HG03565 (cell line): Measurements from ENCODE around the gene ADAT2.
A peak's percentile ranks its signal among the peaks of the same experiment; 100 is the strongest.
"Not testable (repeated sequence)": the region's sequence is repeated elsewhere in the genome, so short reads cannot be mapped to it uniquely, and the experiment has no call there.

Source experiments
- ATAC-seq: cut with Tn5 transposase; IDR thresholded peaks from one replicate; pipeline ENCODE4 v1.9.1; 2021; ENCODE audit warnings: mild to moderate bottlenecking, moderate library complexity; ENCODE audit not compliant: unreplicated experiment

The ADAT2 gene

DNA sequence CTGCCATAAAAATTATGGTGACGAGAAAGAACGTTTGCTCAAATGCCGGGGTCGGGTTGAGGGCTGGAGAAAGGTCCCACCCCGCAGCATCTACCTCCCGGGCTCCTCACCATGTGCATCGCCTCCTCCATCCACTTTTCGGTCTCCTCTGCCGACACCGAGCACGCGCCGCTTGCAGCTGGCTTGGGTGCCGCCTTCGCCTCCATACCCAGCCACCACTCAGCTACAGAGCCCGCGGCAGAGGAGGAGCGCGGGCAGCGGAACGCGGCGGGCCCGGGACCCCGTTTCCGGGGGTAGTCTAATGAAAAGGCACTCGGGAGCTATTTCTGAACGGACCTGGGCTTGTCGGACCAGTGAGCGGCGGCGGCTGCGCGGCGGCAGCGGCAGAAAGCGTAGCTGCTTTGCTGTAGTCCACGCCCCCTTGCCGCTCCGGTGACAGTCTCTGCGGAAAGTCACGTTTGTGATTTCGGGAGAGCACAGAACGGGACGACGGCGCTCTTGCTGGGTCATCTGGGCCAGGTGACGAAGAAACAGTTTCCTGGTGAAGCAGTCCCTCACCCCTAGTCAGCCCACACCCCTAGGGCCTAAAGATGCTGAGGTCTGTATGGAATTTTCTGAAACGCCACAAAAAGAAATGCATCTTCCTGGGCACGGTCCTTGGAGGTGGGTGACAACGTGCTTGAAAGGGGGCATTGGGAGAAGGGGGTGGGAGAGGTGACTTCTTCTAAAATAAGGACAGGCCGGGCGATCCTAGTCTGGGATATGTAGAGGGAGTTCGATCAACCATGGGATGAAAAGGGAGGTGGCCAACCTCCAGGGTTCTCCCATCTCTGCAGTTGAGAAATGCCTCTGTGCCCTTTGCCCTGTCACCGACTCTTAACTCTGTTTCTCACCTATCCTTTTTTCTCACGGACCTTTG lies at the start of gene ADAT2, which contains the start of gene PEX3:
Gene ADAT2, minus strand, starts transcription at position 243 of the 919 bp plus-strand sequence. Its CDS starts 37 bp downstream, at position 206.
Gene PEX3, plus strand, starts transcription at position 353 of the 919 bp plus-strand sequence. Its CDS starts 238 bp downstream, at position 591.
- peak; percentile 89 for ATAC-seq

DNA sequence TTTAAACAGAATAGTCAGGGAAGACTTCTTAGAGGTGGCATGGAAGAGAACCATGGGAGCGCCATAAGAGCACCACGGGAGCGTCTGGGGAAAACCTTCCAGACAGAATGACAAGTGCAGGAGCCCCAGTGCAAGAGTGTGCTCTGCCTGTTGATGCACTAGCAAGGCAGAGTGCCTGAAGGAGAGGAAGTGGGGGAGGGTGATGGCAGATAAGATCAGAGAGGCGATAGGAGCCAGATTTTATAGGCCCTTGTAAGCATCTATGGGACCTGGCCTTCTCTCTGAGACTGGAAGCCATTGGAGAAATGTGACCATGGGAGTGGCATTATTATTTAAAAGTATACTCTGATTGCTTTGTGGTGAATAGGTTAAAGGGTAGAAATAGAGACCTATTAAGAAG lies 47.9 kb upstream of the ADAT2 start:
- ATAC-seq, result no peak

DNA sequence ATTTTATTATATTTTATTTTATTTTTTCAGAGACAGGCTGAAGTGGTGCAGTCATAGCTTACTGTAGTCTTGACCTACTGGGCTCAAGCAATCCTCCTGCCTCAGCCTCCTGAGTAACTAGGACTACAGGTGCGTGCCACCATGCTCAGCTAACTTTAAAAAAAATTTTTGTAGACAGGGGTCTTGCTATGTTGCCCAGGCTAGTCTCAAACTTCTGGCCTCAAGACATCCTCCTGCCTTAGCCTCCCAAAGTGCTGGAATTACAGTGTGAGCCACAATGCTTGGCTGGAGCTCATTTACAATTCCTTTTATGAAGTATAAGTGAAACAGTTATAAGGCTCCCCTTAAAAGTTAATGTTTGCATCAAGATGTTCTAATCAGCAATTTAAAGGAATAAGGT lies 46.5 kb upstream of the ADAT2 start:
- ATAC-seq, result no peak

DNA sequence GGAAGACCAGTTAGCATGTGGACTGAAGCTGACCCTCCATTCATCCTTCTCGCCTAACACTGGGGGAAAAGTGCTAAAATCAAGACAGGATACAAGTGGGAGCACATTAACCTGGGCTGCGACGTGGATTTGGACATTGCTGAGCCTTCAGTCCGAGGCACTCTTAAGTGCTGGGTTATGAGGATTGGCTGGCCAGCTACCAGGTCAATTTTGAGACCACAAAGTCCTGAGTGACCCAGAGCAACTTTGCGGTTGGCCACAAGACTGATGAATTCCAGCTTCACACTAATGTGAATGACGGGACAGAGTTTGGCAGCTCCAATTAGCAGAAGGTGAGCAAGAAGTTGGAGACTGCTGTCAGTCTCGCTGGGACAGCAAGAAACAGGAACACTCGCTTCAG lies 40.3 kb upstream of the ADAT2 start:
- no peak for ATAC-seq

DNA sequence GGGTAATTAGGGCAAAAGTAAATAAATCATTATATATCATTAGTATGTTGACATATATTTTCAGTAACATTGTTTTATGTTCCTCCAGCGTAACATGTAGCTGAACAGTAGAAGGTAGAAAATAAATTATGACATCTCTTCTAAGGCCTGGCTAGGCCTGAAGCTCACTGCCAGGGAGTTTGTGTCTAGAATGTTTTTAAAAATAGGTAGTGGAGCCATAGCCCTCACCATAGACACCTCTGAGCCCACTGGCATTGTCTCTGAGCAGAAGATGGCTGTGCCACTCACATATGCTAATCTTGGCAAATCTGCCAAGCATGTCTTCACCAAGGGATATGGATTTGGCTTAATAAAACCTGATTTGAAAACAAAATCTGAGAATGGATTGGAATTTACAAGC lies 39.7 kb upstream of the ADAT2 start:
- ATAC-seq, result no peak

- ATAC-seq, result no peak
Observed at GRCh38 chr6:143486752-143487151, 36.3 kb upstream of the ADAT2 start.

GRCh38 chr6:143485967-143486366 lies 35.5 kb upstream of the ADAT2 start:
- ATAC-seq, result no peak

- no peak for ATAC-seq
Observed at GRCh38 chr6:143482593-143482992, 32.1 kb upstream of the ADAT2 start.

GRCh38 chr6:143478479-143479062 lies 28.1 kb upstream of the ADAT2 start:
- ATAC-seq, result no peak

DNA sequence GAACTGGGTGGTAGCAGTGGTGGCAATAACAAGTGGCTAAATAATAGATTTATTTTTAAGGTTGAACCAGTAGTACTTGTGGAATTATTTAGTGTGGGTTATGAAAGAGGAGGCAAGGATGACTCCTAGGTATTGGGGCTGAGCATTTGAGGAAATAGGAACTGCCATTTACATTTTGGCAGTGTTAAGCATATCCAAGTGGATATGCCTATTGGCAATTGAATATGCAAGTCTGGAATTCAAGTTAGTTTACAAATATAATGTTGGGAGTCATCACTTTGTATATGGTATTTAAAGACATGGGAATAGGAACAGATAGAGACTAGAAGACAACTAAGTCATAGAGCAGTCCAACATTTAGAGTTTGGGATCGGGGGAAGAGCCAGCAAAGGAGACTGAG lies 26.1 kb upstream of the ADAT2 start:
- no peak for ATAC-seq

- ATAC-seq, result no peak
Observed at GRCh38 chr6:143471822-143472221, 21.3 kb upstream of the ADAT2 start.

- not testable (repeated sequence) for ATAC-seq
Observed at GRCh38 chr6:143468823-143469222, 18.3 kb upstream of the ADAT2 start.

GRCh38 chr6:143468026-143468425 lies 17.5 kb upstream of the ADAT2 start:
- no peak for ATAC-seq

GRCh38 chr6:143465546-143465945 lies 15.1 kb upstream of the ADAT2 start:
- no peak for ATAC-seq

GRCh38 chr6:143457563-143458359 lies 7.3 kb upstream of the ADAT2 start:
- ATAC-seq, result no peak

DNA sequence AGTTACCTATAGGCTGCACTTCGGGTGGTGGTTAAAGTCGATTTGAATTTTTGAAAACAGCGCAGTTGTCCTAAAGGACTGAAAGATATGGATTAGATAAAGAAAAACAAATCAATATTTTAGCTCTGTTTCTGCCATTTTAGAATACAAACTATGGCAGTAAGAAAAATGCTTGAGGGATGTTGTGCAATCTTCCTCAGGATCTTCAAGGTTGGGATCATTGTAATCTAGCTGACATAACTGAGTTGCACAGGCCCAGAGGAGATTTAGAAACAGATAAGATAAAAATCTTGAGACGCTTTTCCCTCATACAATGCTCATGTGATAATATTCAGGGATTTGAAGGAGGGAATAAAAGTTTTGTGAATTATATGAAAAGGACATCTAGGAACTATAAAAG lies 1.0 kb upstream of the ADAT2 start:
- no peak for ATAC-seq

DNA sequence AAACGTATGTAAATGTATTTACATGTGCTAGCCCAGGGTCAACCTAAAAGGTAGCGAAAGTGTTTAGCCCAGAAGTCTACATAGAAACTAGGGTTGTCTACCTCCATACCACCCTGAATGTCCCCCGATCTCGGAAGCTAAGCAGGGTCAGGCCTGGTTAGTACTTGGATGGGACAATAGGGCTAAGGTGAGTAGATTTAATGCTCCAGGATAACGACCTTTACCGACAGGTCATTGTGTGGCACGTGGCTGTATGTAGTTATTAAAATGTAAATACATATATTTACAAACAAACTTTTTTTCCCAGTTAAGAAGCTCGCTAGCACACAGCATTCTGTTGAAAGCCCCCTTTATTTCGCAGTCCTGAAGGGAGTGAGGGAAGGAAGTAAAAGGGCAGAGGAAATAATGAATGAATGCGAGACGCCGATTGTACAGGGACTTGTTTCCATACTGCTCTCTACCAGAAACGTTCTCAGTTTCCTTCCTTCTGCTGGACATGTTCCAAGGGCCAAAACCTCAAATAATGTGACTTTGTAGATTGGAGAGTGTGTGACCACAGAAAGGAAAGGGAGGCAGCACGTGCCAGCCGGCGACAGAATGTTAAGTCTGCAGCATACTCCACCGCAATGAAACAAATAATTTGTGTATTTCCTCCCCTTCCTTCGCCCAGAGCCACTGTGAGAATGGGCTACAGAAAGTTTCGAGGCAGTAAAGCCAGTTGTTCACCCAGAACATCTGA lies 612 bp downstream of the ADAT2 start:
- peak; percentile 0 for ATAC-seq

DNA sequence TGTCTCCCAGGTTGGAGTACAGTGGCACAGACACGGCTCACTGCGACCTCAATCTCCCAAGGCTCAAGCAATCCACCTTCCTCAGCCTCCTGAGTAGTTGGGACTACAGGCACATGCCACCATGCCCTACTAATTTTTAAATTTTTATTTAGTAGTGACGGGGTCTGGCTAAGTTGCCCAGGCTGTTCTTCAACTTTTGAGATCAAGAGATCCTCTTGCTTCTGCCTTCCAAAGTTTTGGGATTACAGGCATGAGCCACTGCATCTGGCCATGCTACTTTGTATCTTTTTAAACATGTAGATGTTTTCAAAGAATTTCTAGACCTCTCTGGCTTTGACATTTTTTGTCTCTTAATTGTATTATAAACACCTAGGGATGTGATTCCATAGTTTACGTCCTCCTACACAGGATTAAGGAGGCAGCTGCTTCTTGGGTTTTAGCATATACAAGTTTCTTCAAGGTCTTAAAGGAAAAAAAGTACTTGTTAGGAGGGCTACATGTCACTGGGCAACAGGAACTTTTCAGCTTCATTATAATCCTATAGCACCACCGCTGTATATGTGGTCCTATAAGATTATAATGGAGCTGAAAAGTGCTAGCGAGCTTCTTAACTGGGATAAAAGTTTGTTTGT lies 1.3 kb downstream of the ADAT2 start:
- ATAC-seq, result no peak

- ATAC-seq, result not testable (repeated sequence)
Observed at GRCh38 chr6:143447865-143448264, 2.6 kb downstream of the ADAT2 start.

DNA sequence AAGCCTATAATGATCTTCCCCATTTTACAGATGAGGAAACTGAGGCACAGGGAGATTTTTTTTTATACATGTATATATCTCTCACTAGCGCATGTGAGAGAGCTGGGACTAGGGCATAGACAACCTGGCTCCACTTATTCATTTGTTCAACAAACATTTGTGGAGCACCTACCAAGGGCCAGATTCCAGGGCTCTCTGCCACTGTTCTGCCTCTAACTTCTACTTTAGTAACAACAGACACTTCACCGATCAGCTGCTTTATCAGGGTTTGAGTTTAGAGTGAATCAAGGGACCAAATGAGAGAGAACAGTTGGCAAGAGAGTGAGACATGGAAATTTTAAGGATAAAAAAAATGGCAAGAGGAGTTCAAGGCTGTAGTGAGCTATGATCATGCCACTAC lies 7.4 kb downstream of the ADAT2 start:
- no peak for ATAC-seq
